Gastrocnemius medialis (tissue), 4 donors: ENCODE results near the gene TMEM8B. TPM values are rescaled to one million over a fixed set of nuclear protein-coding genes. Genes with fewer than 3 reads are reported as not detected.

Experiments
- ATAC-seq, 2 donors: fragments of 150-250 bp; one replicate each; pipeline ENCODE4 v1.9.1; 2016
- DNase-seq, 2 donors: peaks; one replicate each; pipeline ENCODE4 v3.0.0-alpha.2; 2019
- H3K27ac ChIP-seq, 4 donors: fragments of 200-600 bp; sonication (generic); 1 replicate in 1 of 4; 2 replicates in 3 of 4; pipeline ENCODE4 v1.5.1; 2016 to 2018; ENCODE audit warnings: mild to moderate bottlenecking in 2 of 4, moderate library complexity in 1 of 4
- H3K27me3 ChIP-seq, 3 donors: fragments of 200-600 bp; sonication (generic) in 2 of 3; 1 replicate in 1 of 3; 2 replicates in 2 of 3; pipeline versions ENCODE4 v1.5.1 to v1.6.0; 2016 to 2019; ENCODE audit warnings: mild to moderate bottlenecking in 1 of 3, moderate library complexity in 1 of 3
- H3K36me3 ChIP-seq, 2 donors: fragments of 200-600 bp; sonication (generic) in 1 of 2; one replicate each; pipeline ENCODE4 v1.5.1; 2017 to 2018
- H3K4me1 ChIP-seq, 2 donors: fragments of 200-600 bp; sonication (generic) in 1 of 2; one replicate each; pipeline ENCODE4 v1.5.1; 2016 to 2017; ENCODE audit warnings: mild to moderate bottlenecking in 2 of 2
- H3K4me3 ChIP-seq, 4 donors: fragments of 200-600 bp; sonication (generic) in 3 of 4; 1 replicate in 1 of 4; 2 replicates in 3 of 4; pipeline ENCODE4 v1.5.1; 2016 to 2019; ENCODE audit warnings: mild to moderate bottlenecking in 2 of 4
- H3K9me3 ChIP-seq, 3 donors: fragments of 200-600 bp; sonication (generic) in 2 of 3; 1 replicate in 1 of 3; 2 replicates in 2 of 3; pipeline ENCODE4 v1.5.1; 2016 to 2019
- POLR2A ChIP-seq, 2 donors: fragments of 450-650 bp; IDR thresholded peaks; one replicate each; pipeline ENCODE4 v1.6.1; 2017; ENCODE audit warnings: antibody characterized with exemption in 2 of 2, mild to moderate bottlenecking in 2 of 2, moderate library complexity in 2 of 2
- in situ Hi-C, 4 donors: fragments of 200-750 bp; cut with MboI; loops; one replicate each; pipeline versions ENCODE4 v1.15.0 to v1.8.0; 2017; ENCODE audit warnings: low sequenced_read_pairs in 4 of 4
- intact Hi-C: fragments of 100-400 bp; cut with DNase I; formaldehyde crosslinking; loops from one replicate; pipeline ENCODE4 v1.15.1; 2023; ENCODE audit warnings: low total_unique reads
- total RNA-seq, 4 donors: library from RNA; depleted of rRNA; stranded (reverse); fragments of >200 nt; gene quantifications; one replicate each; pipeline versions ENCODE4 v1.1.0 to v1.2.3, GENCODE V29; 2016
- TF ChIP-seq, protein P1 (sequence below), 5 experiments: fragments of 450-650 bp in 3 of 5; fragments of 200-600 bp in 2 of 5; sonication (generic) in 2 of 5; IDR thresholded peaks in 4 of 5; conservative IDR thresholded peaks in 1 of 5; 1 replicate in 4 of 5; 2 replicates in 1 of 5; pipeline ENCODE4 v1.5.1; 2016 to 2019; ENCODE audit warnings: antibody characterized with exemption in 5 of 5, mild to moderate bottlenecking in 3 of 5, moderate library complexity in 3 of 5

The TMEM8B gene
- total RNA-seq, 4 donors from 2014 or later: 1.9 to 6.4 (median 6.1) TPM

GRCh38 chr9:35842795-35843194, 13.8 kb downstream of the TMEM8B start:
- no peak for ATAC-seq
- intact Hi-C loops (no loop called here), in situ Hi-C loops (no loop called here)
- no peak overlapping the region for H3K27ac ChIP-seq
- no peak for TF ChIP-seq POLR2A (IDR thresholded peaks at IDR 0.05)
- TF ChIP-seq, protein P1, sequence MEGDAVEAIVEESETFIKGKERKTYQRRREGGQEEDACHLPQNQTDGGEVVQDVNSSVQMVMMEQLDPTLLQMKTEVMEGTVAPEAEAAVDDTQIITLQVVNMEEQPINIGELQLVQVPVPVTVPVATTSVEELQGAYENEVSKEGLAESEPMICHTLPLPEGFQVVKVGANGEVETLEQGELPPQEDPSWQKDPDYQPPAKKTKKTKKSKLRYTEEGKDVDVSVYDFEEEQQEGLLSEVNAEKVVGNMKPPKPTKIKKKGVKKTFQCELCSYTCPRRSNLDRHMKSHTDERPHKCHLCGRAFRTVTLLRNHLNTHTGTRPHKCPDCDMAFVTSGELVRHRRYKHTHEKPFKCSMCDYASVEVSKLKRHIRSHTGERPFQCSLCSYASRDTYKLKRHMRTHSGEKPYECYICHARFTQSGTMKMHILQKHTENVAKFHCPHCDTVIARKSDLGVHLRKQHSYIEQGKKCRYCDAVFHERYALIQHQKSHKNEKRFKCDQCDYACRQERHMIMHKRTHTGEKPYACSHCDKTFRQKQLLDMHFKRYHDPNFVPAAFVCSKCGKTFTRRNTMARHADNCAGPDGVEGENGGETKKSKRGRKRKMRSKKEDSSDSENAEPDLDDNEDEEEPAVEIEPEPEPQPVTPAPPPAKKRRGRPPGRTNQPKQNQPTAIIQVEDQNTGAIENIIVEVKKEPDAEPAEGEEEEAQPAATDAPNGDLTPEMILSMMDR (IDR thresholded peaks at IDR 0.05 in 4 of 5, conservative IDR thresholded peaks at IDR 0.05 in 1 of 5): no peak
- peaks cover 21 to 31% of the 10 kb centered on the region in 2 donors for H3K4me1 ChIP-seq
- H3K9me3 ChIP-seq: no peaks in the 10 kb centered on the region
- peaks cover 0 to 11% of the 10 kb centered on the region in 2 donors for H3K36me3 ChIP-seq
- no peaks in the 10 kb centered on the region for H3K27me3 ChIP-seq
- no peak for DNase-seq
- H3K4me3 ChIP-seq: no peak overlapping the region

GRCh38 chr9:35844628-35845270, 15.7 kb downstream of the TMEM8B start:
- TF ChIP-seq, protein P1 (IDR thresholded peaks at IDR 0.05 in 4 of 5, conservative IDR thresholded peaks at IDR 0.05 in 1 of 5): no peak
- TF ChIP-seq POLR2A (IDR thresholded peaks at IDR 0.05): no peak
- ATAC-seq (peak in 1 of 2 donors; percentile 48), DNase-seq (peak in 1 of 2 donors; percentile 31)
- Histone ChIP-seq H3K36me3 (peaks cover 0 to 11% of the 10 kb centered on the region in 2 donors), H3K27ac (peak overlapping the region in 1 of 4 donors; percentile 12), H3K4me3 (no peak overlapping the region), H3K27me3 (no peaks in the 10 kb centered on the region), H3K4me1 (peaks cover 29 to 39% of the 10 kb centered on the region in 2 donors), H3K9me3 (no peaks in the 10 kb centered on the region)
- intact Hi-C loops: no loop called here
- in situ Hi-C loops: no loop called here

GRCh38 chr9:35845824-35846771, 17.1 kb downstream of the TMEM8B start:
- ATAC-seq (no peak), DNase-seq (no peak)
- Histone ChIP-seq H3K4me3 (no peak overlapping the region), H3K27me3 (no peaks in the 10 kb centered on the region), H3K27ac (peak overlapping the region in 1 of 4 donors; percentile 80), H3K9me3 (no peaks in the 10 kb centered on the region), H3K4me1 (peaks cover 29 to 39% of the 10 kb centered on the region in 2 donors), H3K36me3 (peaks cover 0 to 11% of the 10 kb centered on the region in 2 donors)
- in situ Hi-C loops: no loop called here
- TF ChIP-seq POLR2A (IDR thresholded peaks at IDR 0.05): no peak
- TF ChIP-seq, protein P1 (IDR thresholded peaks at IDR 0.05 in 4 of 5, conservative IDR thresholded peaks at IDR 0.05 in 1 of 5): no peak
- intact Hi-C loops: no loop called here

- H3K36me3 ChIP-seq: peaks cover 0 to 13% of the 10 kb centered on the region in 2 donors
- no peak overlapping the region for H3K4me3 ChIP-seq
- in situ Hi-C loops: no loop called here
- peak in 1 of 2 donors; percentile 22 for DNase-seq
- H3K4me1 ChIP-seq: peaks cover 29 to 39% of the 10 kb centered on the region in 2 donors
- intact Hi-C loops: no loop called here
- peak overlapping the region; percentile 57 to 80 (median 74) for H3K27ac ChIP-seq
- no peaks in the 10 kb centered on the region for H3K27me3 ChIP-seq
- H3K9me3 ChIP-seq: no peaks in the 10 kb centered on the region
- ATAC-seq: peak; percentile 76 to 97
- no peak for TF ChIP-seq POLR2A (IDR thresholded peaks at IDR 0.05)
- TF ChIP-seq, protein P1 (IDR thresholded peaks at IDR 0.05 in 4 of 5, conservative IDR thresholded peaks at IDR 0.05 in 1 of 5): no peak
Observed at GRCh38 chr9:35847792-35848572, 19.0 kb downstream of the TMEM8B start.
